ENCODE data around the gene BACE2. TPM values are rescaled to one million over a fixed set of nuclear protein-coding genes. Genes with fewer than 3 reads are reported as not detected.
A peak's percentile ranks its signal among the peaks of the same experiment; 100 is the strongest.

Gene BACE2
- total and polyA plus RNA-seq, 4 donors: 9.2 to 36.0 (median 28.2) TPM

GRCh38 chr21:41204736-41205135, 36.8 kb downstream of the BACE2 start:
- Histone ChIP-seq H3K4me3 (ENCODE audit: low read depth, low read length) (no peak overlapping the region), H3K27me3 (ENCODE audit: control insufficient read depth, insufficient read depth, low read length) (no peaks in the 10 kb centered on the region), H3K27ac (ENCODE audit: low read depth, low read length) (peak overlapping the region; percentile 16), H3K4me1 (ENCODE audit: control insufficient read depth, insufficient read depth, low read length) (peaks cover 18% of the 10 kb centered on the region), H3K36me3 (ENCODE audit: control insufficient read depth, insufficient read depth, low read length) (no peaks in the 10 kb centered on the region), H3K9me3 (ENCODE audit: control insufficient read depth, insufficient read depth, low read length) (no peaks in the 10 kb centered on the region)
- 86% methylated on average over 2 of the region's 3 CpGs for WGBS (ENCODE audit: insufficient coverage)
- no peak for DNase-seq (ENCODE audit: low read depth in 4 of 6, low spot score in 6 of 6)

GRCh38 chr21:41207401-41208375, 39.7 kb downstream of the BACE2 start:
- WGBS (ENCODE audit: insufficient coverage): 43% methylated on average over 11 of the region's 17 CpGs

GRCh38 chr21:41208376-41208763, 40.4 kb downstream of the BACE2 start:
- H3K4me3 ChIP-seq (ENCODE audit: low read depth, low read length): no peak overlapping the region
- no peak overlapping the region for H3K27ac ChIP-seq (ENCODE audit: low read depth, low read length)
- H3K36me3 ChIP-seq (ENCODE audit: control insufficient read depth, insufficient read depth, low read length): no peaks in the 10 kb centered on the region
- H3K4me1 ChIP-seq (ENCODE audit: control insufficient read depth, insufficient read depth, low read length): peaks cover 23% of the 10 kb centered on the region
- DNase-seq (ENCODE audit: low read depth in 4 of 6, low spot score in 6 of 6): no peak
- 86% methylated on average over 6 of the region's 6 CpGs for WGBS (ENCODE audit: insufficient coverage)
- no peaks in the 10 kb centered on the region for H3K9me3 ChIP-seq (ENCODE audit: control insufficient read depth, insufficient read depth, low read length)
- H3K27me3 ChIP-seq (ENCODE audit: control insufficient read depth, insufficient read depth, low read length): no peaks in the 10 kb centered on the region

More at GRCh38 chr21:41207401-41208375, 39.7 kb downstream of the BACE2 start:
- H3K27ac ChIP-seq (ENCODE audit: low read depth, low read length): peak overlapping the region; percentile 55
- no peaks in the 10 kb centered on the region for H3K9me3 ChIP-seq (ENCODE audit: control insufficient read depth, insufficient read depth, low read length)
- no peaks in the 10 kb centered on the region for H3K36me3 ChIP-seq (ENCODE audit: control insufficient read depth, insufficient read depth, low read length)
- peaks cover 22% of the 10 kb centered on the region for H3K4me1 ChIP-seq (ENCODE audit: control insufficient read depth, insufficient read depth, low read length)
- no peaks in the 10 kb centered on the region for H3K27me3 ChIP-seq (ENCODE audit: control insufficient read depth, insufficient read depth, low read length)
- peak in 2 of 6 donors; percentile 71 to 81 for DNase-seq (ENCODE audit: low read depth in 4 of 6, low spot score in 6 of 6)
- H3K4me3 ChIP-seq (ENCODE audit: low read depth, low read length): no peak overlapping the region

- Histone ChIP-seq H3K9me3 (ENCODE audit: control insufficient read depth, insufficient read depth, low read length) (no peaks in the 10 kb centered on the region), H3K4me1 (ENCODE audit: control insufficient read depth, insufficient read depth, low read length) (peaks cover 29% of the 10 kb centered on the region), H3K27ac (ENCODE audit: low read depth, low read length) (no peak overlapping the region), H3K36me3 (ENCODE audit: control insufficient read depth, insufficient read depth, low read length) (no peaks in the 10 kb centered on the region), H3K4me3 (ENCODE audit: low read depth, low read length) (no peak overlapping the region), H3K27me3 (ENCODE audit: control insufficient read depth, insufficient read depth, low read length) (no peaks in the 10 kb centered on the region)
- WGBS (ENCODE audit: insufficient coverage): 87% methylated on average over 12 of the region's 17 CpGs
- DNase-seq (ENCODE audit: low read depth in 4 of 6, low spot score in 6 of 6): no peak
Observed at GRCh38 chr21:41209016-41209619, 41.2 kb downstream of the BACE2 start.

- DNase-seq (ENCODE audit: low read depth in 4 of 6, low spot score in 6 of 6): peak in 2 of 6 donors; percentile 64 to 74
- H3K27ac ChIP-seq (ENCODE audit: low read depth, low read length): no peak overlapping the region
- peaks cover 26% of the 10 kb centered on the region for H3K4me1 ChIP-seq (ENCODE audit: control insufficient read depth, insufficient read depth, low read length)
- H3K36me3 ChIP-seq (ENCODE audit: control insufficient read depth, insufficient read depth, low read length): no peaks in the 10 kb centered on the region
- no peak overlapping the region for H3K4me3 ChIP-seq (ENCODE audit: low read depth, low read length)
- WGBS (ENCODE audit: insufficient coverage): 43% methylated on average over 10 of the region's 14 CpGs
- no peaks in the 10 kb centered on the region for H3K27me3 ChIP-seq (ENCODE audit: control insufficient read depth, insufficient read depth, low read length)
- H3K9me3 ChIP-seq (ENCODE audit: control insufficient read depth, insufficient read depth, low read length): no peaks in the 10 kb centered on the region
Observed at GRCh38 chr21:41210426-41211059, 42.6 kb downstream of the BACE2 start.

GRCh38 chr21:41211060-41211805, 43.3 kb downstream of the BACE2 start:
- Histone ChIP-seq H3K4me3 (ENCODE audit: low read depth, low read length) (no peak overlapping the region), H3K9me3 (ENCODE audit: control insufficient read depth, insufficient read depth, low read length) (no peaks in the 10 kb centered on the region), H3K27me3 (ENCODE audit: control insufficient read depth, insufficient read depth, low read length) (no peaks in the 10 kb centered on the region), H3K36me3 (ENCODE audit: control insufficient read depth, insufficient read depth, low read length) (no peaks in the 10 kb centered on the region), H3K4me1 (ENCODE audit: control insufficient read depth, insufficient read depth, low read length) (peaks cover 26% of the 10 kb centered on the region), H3K27ac (ENCODE audit: low read depth, low read length) (no peak overlapping the region)
- whole genome bisulfite sequencing (ENCODE audit: insufficient coverage): no CpG with 5 or more reads among the region's 8 CpGs
- DNase-seq (ENCODE audit: low read depth in 4 of 6, low spot score in 6 of 6): peak in 2 of 6 donors; percentile 57 to 86

GRCh38 chr21:41213021-41213420, 45.1 kb downstream of the BACE2 start:
- Histone ChIP-seq H3K36me3 (ENCODE audit: control insufficient read depth, insufficient read depth, low read length) (peaks cover 2% of the 10 kb centered on the region), H3K27ac (ENCODE audit: low read depth, low read length) (no peak overlapping the region), H3K4me3 (ENCODE audit: low read depth, low read length) (no peak overlapping the region), H3K9me3 (ENCODE audit: control insufficient read depth, insufficient read depth, low read length) (no peaks in the 10 kb centered on the region), H3K27me3 (ENCODE audit: control insufficient read depth, insufficient read depth, low read length) (no peaks in the 10 kb centered on the region), H3K4me1 (ENCODE audit: control insufficient read depth, insufficient read depth, low read length) (peaks cover 18% of the 10 kb centered on the region)
- no CpG with 5 or more reads among the region's 5 CpGs for WGBS (ENCODE audit: insufficient coverage)
- peak in 1 of 6 donors; percentile 15 for DNase-seq (ENCODE audit: low read depth in 4 of 6, low spot score in 6 of 6)

GRCh38 chr21:41215856-41216408, 48.0 kb downstream of the BACE2 start:
- Histone ChIP-seq H3K27ac (ENCODE audit: low read depth, low read length) (peak overlapping the region; percentile 20), H3K4me1 (ENCODE audit: control insufficient read depth, insufficient read depth, low read length) (peaks cover 8% of the 10 kb centered on the region), H3K9me3 (ENCODE audit: control insufficient read depth, insufficient read depth, low read length) (no peaks in the 10 kb centered on the region), H3K4me3 (ENCODE audit: low read depth, low read length) (no peak overlapping the region), H3K36me3 (ENCODE audit: control insufficient read depth, insufficient read depth, low read length) (peaks cover 2% of the 10 kb centered on the region), H3K27me3 (ENCODE audit: control insufficient read depth, insufficient read depth, low read length) (no peaks in the 10 kb centered on the region)
- no peak for DNase-seq (ENCODE audit: low read depth in 4 of 6, low spot score in 6 of 6)
- WGBS (ENCODE audit: insufficient coverage): 79% methylated on average over 12 of the region's 12 CpGs

GRCh38 chr21:41216486-41216885, 48.5 kb downstream of the BACE2 start:
- Histone ChIP-seq H3K36me3 (ENCODE audit: control insufficient read depth, insufficient read depth, low read length) (peaks cover 2% of the 10 kb centered on the region), H3K27ac (ENCODE audit: low read depth, low read length) (peak overlapping the region; percentile 20), H3K9me3 (ENCODE audit: control insufficient read depth, insufficient read depth, low read length) (no peaks in the 10 kb centered on the region), H3K27me3 (ENCODE audit: control insufficient read depth, insufficient read depth, low read length) (no peaks in the 10 kb centered on the region), H3K4me1 (ENCODE audit: control insufficient read depth, insufficient read depth, low read length) (peaks cover 8% of the 10 kb centered on the region), H3K4me3 (ENCODE audit: low read depth, low read length) (no peak overlapping the region)
- WGBS (ENCODE audit: insufficient coverage): 90% methylated on average over 17 of the region's 17 CpGs
- no peak for DNase-seq (ENCODE audit: low read depth in 4 of 6, low spot score in 6 of 6)
